ENCODE measurements around the gene ADCY4. TPM values are rescaled to one million over a fixed set of nuclear protein-coding genes. Genes with fewer than 3 reads are reported as not detected.

The ADCY4 gene
- total and polyA plus RNA-seq, 10 of the 15 experiments (the other 5 are each of a cell fraction or from before 2014, with no cell fraction given): 0.05 to 0.87 (median 0.21) TPM; not detected in 1

DNA sequence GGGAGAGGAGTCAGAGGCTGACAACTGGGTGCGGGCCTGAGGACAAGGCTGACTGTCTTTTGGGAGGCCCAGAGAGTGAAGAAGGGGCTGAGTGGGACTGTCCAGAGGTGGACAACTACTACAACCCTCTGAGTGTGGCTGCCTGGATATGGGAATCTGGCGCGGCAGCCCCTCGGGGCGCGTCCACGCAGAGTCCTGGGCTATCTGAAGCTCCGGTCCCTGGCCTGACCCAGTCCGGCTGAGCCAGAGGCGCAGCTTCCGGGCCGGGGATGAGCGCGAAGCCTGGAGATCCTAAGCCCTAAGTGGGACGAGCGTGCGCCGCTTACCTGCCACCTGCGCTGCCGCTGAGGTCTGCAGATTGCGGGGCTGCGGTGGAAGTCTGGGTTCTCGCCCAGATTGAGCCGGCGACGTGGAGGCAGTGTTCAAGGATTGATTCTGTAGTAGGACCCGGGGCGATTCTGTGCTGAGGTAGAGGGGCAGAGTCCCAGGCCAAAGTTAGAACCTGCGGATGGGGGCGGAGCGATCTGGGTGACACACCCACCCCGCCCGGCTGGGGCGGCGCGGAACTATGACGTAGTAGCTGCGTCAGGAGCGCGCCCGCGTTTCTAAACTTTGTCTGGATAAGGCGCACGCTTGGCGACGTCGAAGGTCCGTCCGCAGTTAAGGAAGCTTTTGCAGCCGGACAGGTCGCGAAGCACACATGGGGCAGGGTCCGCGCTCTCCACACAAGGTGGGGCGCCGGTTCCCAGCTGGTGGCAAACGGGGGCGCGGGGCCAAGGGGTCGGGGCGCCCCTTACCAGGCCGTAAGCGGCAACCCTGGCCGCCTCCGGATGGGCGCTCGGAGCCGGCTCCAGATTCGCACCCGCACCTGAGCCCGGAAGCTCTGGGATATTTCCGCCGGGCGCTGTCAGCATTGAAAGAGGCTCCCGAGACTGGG, 35.3 kb downstream of the ADCY4 start, which contains the start of the genes DHRS1 and NOP9 (continued):
- TF ChIP-seq, protein P1, sequence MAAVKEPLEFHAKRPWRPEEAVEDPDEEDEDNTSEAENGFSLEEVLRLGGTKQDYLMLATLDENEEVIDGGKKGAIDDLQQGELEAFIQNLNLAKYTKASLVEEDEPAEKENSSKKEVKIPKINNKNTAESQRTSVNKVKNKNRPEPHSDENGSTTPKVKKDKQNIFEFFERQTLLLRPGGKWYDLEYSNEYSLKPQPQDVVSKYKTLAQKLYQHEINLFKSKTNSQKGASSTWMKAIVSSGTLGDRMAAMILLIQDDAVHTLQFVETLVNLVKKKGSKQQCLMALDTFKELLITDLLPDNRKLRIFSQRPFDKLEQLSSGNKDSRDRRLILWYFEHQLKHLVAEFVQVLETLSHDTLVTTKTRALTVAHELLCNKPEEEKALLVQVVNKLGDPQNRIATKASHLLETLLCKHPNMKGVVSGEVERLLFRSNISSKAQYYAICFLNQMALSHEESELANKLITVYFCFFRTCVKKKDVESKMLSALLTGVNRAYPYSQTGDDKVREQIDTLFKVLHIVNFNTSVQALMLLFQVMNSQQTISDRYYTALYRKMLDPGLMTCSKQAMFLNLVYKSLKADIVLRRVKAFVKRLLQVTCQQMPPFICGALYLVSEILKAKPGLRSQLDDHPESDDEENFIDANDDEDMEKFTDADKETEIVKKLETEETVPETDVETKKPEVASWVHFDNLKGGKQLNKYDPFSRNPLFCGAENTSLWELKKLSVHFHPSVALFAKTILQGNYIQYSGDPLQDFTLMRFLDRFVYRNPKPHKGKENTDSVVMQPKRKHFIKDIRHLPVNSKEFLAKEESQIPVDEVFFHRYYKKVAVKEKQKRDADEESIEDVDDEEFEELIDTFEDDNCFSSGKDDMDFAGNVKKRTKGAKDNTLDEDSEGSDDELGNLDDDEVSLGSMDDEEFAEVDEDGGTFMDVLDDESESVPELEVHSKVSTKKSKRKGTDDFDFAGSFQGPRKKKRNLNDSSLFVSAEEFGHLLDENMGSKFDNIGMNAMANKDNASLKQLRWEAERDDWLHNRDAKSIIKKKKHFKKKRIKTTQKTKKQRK (IDR thresholded peaks at IDR 0.05; ENCODE audit: low read depth, low read length): no peak
- TF ChIP-seq POLR2A (IDR thresholded peaks at IDR 0.05; ENCODE audit: low read depth, low read length): peak; percentile 85
- no peak for TF ChIP-seq MTA2 (IDR thresholded peaks at IDR 0.05; ENCODE audit: low read depth)
- TF ChIP-seq NBN (IDR thresholded peaks at IDR 0.05): peak; percentile 97
- peak; percentile 95; the same call in 1 of the 2 replicates for TF ChIP-seq SIN3A (IDR thresholded peaks at IDR 0.05; ENCODE audit: low read depth, low read length)
- TF ChIP-seq, protein P2, sequence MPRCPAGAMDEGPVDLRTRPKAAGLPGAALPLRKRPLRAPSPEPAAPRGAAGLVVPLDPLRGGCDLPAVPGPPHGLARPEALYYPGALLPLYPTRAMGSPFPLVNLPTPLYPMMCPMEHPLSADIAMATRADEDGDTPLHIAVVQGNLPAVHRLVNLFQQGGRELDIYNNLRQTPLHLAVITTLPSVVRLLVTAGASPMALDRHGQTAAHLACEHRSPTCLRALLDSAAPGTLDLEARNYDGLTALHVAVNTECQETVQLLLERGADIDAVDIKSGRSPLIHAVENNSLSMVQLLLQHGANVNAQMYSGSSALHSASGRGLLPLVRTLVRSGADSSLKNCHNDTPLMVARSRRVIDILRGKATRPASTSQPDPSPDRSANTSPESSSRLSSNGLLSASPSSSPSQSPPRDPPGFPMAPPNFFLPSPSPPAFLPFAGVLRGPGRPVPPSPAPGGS (IDR thresholded peaks at IDR 0.05; ENCODE audit: borderline replicate concordance, insufficient read depth, low read depth, low read length, poor library complexity, severe bottlenecking): no peak
- no peak for TF ChIP-seq ASH2L (IDR thresholded peaks at IDR 0.05; ENCODE audit: borderline replicate concordance, low read depth)
- TF ChIP-seq SP1 (IDR thresholded peaks at IDR 0.05; ENCODE audit: low read depth, low read length): peak; percentile 88
- TF ChIP-seq ZNF274 (IDR thresholded peaks at IDR 0.05; ENCODE audit: insufficient read depth, insufficient read length): no peak
- peak; percentile 25 to 90; a peak in 3 of 4 replicates for TF ChIP-seq SRF (IDR thresholded peaks at IDR 0.05; ENCODE audit: low read depth in 2 of 2, low read length in 2 of 2)
- no peak for TF ChIP-seq TCF7 (IDR thresholded peaks at IDR 0.05; ENCODE audit: borderline replicate concordance)
- 0 out of 2 replicates have a peak, but pooled peaks have one; percentile 57 for TF ChIP-seq IKZF1 (conservative IDR thresholded peaks at IDR 0.05)
- no peak; the same call in 1 of the 2 replicates for TF ChIP-seq TBL1XR1 (IDR thresholded peaks at IDR 0.05; ENCODE audit: low read depth, low read length)
- TF ChIP-seq SREBF2 (IDR thresholded peaks at IDR 0.05; ENCODE audit: low read length): no peak
- no peak; the same call in 1 of the 2 replicates for TF ChIP-seq DPF2 (IDR thresholded peaks at IDR 0.05)
- no peak for TF ChIP-seq NFXL1 (IDR thresholded peaks at IDR 0.05; ENCODE audit: borderline replicate concordance)
- no peak for TF ChIP-seq RUNX3 (IDR thresholded peaks at IDR 0.05; ENCODE audit: low read length)
- no peak for TF ChIP-seq CBX3 (IDR thresholded peaks at IDR 0.05; ENCODE audit: borderline replicate concordance, low read depth)
- TF ChIP-seq, protein P3, sequence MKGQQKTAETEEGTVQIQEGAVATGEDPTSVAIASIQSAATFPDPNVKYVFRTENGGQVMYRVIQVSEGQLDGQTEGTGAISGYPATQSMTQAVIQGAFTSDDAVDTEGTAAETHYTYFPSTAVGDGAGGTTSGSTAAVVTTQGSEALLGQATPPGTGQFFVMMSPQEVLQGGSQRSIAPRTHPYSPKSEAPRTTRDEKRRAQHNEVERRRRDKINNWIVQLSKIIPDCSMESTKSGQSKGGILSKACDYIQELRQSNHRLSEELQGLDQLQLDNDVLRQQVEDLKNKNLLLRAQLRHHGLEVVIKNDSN (IDR thresholded peaks at IDR 0.05; ENCODE audit: borderline replicate concordance, extremely low read length, insufficient read depth, low read depth, low read length): no peak
- no peak for TF ChIP-seq JUND (IDR thresholded peaks at IDR 0.05; ENCODE audit: low read depth, low read length)
- TF ChIP-seq RELA (IDR thresholded peaks at IDR 0.05; ENCODE audit: borderline replicate concordance, partially characterized antibody): peak; percentile 31
- no peak for TF ChIP-seq KDM1A (IDR thresholded peaks at IDR 0.05; ENCODE audit: borderline replicate concordance)
